Brain microvascular endothelial cell (primary cell): ENCODE results near the gene NINJ2.
"Not testable (repeated sequence)": the region's sequence is repeated elsewhere in the genome, so short reads cannot be mapped to it uniquely, and the experiment has no call there.

Source experiments
- DNase-seq: peaks from one replicate; pipeline ENCODE4 v3.0.0-alpha.2; 2020
- H3K27ac ChIP-seq: fragments of 250-450 bp; sonication (Bioruptor Pico); 2 replicates; pipeline ENCODE4 v1.5.1; 2020; ENCODE audit warnings: mild to moderate bottlenecking, moderate library complexity
- H3K27me3 ChIP-seq: fragments of 250-450 bp; sonication (Bioruptor Pico); replicated peaks from 2 replicates; pipeline ENCODE4 v1.5.1; 2020; ENCODE audit warnings: mild to moderate bottlenecking
- H3K36me3 ChIP-seq: fragments of 250-450 bp; sonication (Bioruptor Pico); replicated peaks from 2 replicates; pipeline ENCODE4 v1.5.1; 2020; ENCODE audit warnings: mild to moderate bottlenecking
- H3K4me3 ChIP-seq: 2 replicates; pipeline ENCODE4 v1.5.1; 2011; ENCODE audit warnings: low read depth, mild to moderate bottlenecking, control low read depth, low read length, moderate library complexity
- in situ Hi-C: cut with HindIII; loops from 2 replicates; pipeline ENCODE4 v1.10.0; 2017; ENCODE audit warnings: low sequenced_read_pairs, low pct_ligation_motif_present
- TF ChIP-seq, protein P1 (sequence below): IDR thresholded peaks from 2 replicates; pipeline ENCODE4 v1.5.1; 2011; ENCODE audit warnings: low read depth, mild to moderate bottlenecking, moderate library complexity, low read length, control low read depth, inconsistent platforms; ENCODE audit errors: missing control alignments

The NINJ2 gene

DNA sequence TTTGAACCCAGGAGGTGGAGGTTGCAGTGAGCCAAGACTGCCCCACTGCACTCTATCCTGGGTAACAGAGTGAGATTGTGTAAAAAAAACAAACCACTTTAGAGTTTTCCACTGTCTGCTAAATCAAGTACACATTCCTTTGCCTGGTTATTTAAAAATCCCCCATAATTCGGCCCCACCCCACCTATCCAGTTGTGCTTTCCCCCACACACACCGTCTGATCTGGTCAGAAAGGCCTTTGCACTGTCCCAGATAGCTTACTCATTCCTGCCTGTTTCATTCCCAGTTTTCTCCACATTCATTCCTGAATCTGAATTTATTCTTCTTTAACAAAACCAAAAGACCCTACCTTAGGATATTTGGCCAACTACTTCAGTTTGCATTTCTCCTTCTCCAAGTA, 29.5 kb downstream of the NINJ2 start:
- Histone ChIP-seq H3K4me3 (no peak overlapping the region), H3K27me3 (no peaks in the 10 kb centered on the region), H3K27ac (no peak overlapping the region), H3K36me3 (no peaks in the 10 kb centered on the region)
- DNase-seq: no peak
- TF ChIP-seq, protein P1, sequence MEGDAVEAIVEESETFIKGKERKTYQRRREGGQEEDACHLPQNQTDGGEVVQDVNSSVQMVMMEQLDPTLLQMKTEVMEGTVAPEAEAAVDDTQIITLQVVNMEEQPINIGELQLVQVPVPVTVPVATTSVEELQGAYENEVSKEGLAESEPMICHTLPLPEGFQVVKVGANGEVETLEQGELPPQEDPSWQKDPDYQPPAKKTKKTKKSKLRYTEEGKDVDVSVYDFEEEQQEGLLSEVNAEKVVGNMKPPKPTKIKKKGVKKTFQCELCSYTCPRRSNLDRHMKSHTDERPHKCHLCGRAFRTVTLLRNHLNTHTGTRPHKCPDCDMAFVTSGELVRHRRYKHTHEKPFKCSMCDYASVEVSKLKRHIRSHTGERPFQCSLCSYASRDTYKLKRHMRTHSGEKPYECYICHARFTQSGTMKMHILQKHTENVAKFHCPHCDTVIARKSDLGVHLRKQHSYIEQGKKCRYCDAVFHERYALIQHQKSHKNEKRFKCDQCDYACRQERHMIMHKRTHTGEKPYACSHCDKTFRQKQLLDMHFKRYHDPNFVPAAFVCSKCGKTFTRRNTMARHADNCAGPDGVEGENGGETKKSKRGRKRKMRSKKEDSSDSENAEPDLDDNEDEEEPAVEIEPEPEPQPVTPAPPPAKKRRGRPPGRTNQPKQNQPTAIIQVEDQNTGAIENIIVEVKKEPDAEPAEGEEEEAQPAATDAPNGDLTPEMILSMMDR: no peak
- in situ Hi-C loops: no loop called here

DNA sequence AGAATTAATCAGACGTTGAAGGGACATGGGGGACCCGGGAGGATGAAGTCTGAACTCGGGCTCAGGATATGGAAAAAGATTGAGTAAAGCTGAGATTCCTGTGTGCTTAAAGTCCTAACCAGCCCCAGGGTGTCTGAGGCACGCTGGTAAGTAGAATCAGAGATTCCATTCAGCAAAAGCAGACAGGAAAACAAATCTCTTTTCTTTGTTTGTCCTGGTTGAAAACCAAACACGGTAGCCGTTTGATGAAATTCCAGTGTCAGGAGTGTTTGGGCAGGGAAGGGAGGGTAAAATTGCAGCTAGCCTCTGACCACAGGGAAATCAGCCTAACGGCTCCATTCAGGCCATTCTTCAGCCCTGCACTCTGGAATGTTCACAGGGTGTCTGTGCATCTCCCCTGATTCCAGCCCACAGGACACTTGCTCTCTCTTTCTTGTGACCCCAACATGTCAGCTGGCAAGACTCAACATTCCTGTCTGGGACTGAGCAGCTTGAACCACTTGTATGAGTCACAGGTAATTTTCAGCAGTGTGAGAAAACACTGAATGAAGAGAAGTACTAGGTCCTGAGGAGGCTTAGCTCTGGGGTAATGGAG, 31.0 kb downstream of the NINJ2 start:
- Histone ChIP-seq H3K27me3 (no peaks in the 10 kb centered on the region), H3K4me3 (no peak overlapping the region), H3K27ac (peak overlapping the region; percentile 79), H3K36me3 (no peaks in the 10 kb centered on the region)
- TF ChIP-seq, protein P1: no peak
- DNase-seq: peak; percentile 92
- in situ Hi-C loops: no loop called here

DNA sequence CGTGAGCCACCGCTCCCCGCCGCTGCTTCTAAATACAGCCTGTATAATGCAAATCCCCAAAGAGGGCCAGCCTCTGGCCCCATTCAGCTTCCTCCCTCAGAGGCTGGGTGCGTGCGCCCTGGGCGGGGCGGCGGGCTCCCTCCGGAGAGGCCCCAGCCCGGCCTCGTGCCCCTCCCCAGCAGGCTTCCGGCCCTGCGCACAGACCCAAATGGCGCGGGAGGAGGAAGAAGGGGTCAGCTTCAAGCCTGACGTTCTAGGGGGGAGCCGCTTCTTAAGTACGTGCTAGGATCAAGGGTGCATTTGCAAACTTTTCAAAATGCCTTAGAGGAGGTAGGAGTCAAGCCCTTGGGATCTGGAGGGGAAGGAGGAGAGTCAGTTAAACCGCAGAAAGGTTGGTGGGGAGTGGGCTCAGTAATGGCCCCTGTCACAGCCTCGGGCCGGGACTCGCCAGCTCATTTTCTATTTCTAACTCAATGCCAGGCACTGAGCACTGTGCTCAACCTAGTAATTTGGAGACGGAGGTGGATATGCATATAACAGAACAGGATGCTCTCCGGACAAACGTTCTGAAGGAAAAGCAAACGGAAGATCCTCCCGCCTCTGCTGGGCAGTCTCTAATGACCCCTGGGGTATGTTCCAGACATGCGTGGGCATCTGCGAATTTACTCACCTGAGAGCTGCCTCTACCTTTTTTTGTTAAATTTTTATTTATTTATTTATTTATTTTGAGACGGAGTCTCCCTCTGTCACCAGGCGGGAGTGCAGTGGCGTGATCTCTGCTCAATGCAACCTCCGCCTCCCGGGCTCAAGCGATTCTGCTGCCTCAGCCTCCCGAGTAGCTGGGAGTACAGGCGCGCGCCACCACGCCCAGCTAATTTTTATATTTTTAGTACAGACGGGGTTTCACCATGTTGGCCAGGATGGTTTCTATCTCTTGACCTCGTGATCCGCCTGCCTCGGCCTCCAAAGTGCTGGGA, 32.3 kb downstream of the NINJ2 start:
- Histone ChIP-seq H3K27me3 (no peaks in the 10 kb centered on the region), H3K4me3 (no peak overlapping the region), H3K27ac (peak overlapping the region; percentile 79), H3K36me3 (no peaks in the 10 kb centered on the region)
- DNase-seq: no peak
- TF ChIP-seq, protein P1: no peak
- in situ Hi-C loops: no loop called here

DNA sequence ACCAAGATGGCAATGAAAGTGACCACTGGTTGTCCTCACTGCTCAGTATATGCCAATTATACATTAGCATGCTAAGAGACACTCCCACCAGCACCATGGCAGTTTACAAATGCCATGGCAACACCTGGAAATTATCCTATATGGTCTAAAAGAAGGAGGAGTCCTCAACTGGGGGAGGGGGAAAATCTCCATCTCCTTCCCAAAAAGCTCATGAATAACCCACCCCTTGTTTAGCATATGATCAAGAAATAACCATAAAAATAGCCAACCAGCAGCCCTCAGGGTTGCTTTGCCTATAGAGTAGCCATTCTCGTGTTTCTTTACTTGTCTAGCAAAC, 34.5 kb downstream of the NINJ2 start:
- H3K27ac ChIP-seq, H3K27me3 ChIP-seq, DNase-seq, in situ Hi-C loops, H3K36me3 ChIP-seq, H3K4me3 ChIP-seq: not testable (repeated sequence)

DNA sequence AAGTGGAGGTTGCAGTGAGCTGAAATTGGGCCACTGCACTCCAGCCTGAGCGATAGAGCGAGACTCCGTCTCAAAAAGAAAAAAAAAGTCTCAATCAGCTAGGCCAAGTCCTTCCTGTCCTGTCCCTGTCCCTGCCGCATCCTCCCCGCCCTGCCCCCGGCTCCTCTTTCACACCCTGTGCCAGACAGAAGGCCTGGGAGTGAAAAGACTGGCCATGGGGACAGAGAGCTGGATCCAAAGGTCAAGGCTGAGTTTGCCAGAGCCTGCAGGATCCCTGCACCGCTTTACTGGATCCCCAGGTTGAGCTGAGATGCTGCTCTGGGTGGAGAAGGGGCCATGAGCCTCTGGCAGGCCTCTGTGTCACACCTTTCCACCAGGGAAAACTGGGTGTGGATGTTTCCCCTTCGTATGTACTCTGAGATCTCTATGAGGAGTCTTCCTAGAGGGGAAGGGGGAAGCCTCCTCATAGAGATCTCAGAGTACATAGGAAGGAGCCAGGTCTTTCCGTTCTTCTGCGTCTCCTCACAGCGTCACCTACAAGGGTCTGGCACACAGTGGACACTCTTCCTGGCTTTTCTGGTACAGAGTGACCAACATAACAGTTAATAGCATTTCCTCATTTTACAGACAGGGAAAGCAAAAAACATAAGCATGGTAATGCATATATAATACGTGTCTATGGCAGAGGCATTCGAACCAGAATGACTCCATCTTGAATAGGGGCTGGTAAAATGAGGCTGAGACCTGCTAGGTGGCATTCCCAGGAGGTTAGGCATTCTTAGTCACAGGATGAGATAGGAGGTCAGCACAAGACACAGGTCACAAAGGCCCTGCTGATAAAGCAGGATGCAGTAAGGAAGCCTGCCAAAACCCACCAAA, 35.1 kb downstream of the NINJ2 start:
- in situ Hi-C loops: no loop called here
- TF ChIP-seq, protein P1: no peak
- Histone ChIP-seq H3K4me3 (no peak overlapping the region), H3K27me3 (no peaks in the 10 kb centered on the region), H3K27ac (no peak overlapping the region), H3K36me3 (no peaks in the 10 kb centered on the region)
- DNase-seq: no peak

DNA sequence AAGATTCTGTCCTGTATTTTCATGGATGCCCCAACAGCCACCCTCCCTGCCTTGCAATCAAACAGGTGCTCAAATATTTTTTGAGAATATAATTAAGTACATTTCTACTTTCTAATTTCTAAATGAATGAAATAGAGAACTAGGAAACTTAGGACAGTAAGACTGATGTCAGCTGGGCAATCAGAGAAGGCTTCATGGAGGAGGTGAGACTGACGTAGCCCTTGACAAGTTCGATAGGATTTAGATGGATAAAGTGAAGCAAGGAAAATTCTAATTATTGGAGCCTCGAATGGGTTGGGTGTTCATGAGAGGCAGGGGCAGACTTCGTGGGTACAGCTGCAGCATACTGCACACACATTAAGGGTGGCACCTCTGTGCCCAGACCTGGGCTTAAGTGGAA, 36.0 kb downstream of the NINJ2 start:
- Histone ChIP-seq H3K27me3 (no peaks in the 10 kb centered on the region), H3K4me3 (no peak overlapping the region), H3K36me3 (no peaks in the 10 kb centered on the region), H3K27ac (no peak overlapping the region)
- in situ Hi-C loops: no loop called here
- DNase-seq: no peak
- TF ChIP-seq, protein P1: no peak
